NOMO-1 treated with dmso at 0.1 percent for 144 hours (cell line): ENCODE measurements around the gene PTPRN2.
A peak's percentile ranks its signal among the peaks of the same experiment; 100 is the strongest.
"Not testable (repeated sequence)": the region's sequence is repeated elsewhere in the genome, so short reads cannot be mapped to it uniquely, and the experiment has no call there.

Source experiments
- DNase-seq: peaks from one replicate; lab custom pipeline; 2025; ENCODE audit not compliant: unreplicated experiment; lab: John Stamatoyannopoulos, UW

Gene PTPRN2

DNA sequence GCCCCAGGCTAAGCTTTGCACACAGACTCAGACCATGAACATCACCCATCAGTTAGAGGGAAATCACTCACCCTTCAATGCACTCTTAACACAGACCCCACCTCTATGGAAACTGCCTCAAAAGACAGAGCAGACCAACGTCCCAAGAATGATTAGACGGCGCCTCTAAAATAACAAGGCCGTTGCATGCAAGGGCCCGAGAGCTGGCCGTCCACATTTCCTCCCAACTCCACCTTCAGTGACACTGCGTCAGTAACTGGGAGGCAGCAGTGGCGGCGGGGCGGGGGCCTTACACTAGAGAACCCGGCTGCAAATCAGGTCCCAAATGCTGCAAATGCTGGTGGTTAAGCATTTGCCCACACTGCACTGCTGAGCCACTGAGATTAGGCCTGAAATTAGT is 115.0 kb downstream of the PTPRN2 start:
- DNase-seq = no peak

DNA sequence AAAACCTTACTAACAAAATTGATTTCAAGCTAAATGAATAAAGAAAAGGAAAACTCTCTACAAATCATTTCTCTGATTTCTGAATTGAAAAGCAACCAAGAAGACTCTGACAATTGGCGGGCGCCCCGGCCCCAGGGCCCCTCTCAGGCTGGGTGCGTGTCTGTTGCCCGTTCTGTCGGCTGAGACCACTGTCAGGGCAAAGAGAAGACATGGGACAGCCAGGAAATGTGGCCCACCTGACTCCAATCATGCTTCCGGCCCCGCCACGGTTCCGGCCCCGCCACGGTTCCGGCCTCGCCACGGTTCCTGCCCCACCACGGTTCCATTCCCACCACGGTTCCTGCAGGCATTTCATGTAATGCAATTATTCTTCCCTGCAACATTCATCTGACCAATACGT is 115.9 kb downstream of the PTPRN2 start:
- no peak for DNase-seq

- peak; percentile 14 for DNase-seq
These were observed 117.3 kb downstream of the PTPRN2 start for GRCh38 chr7:158470336-158470735.

DNA sequence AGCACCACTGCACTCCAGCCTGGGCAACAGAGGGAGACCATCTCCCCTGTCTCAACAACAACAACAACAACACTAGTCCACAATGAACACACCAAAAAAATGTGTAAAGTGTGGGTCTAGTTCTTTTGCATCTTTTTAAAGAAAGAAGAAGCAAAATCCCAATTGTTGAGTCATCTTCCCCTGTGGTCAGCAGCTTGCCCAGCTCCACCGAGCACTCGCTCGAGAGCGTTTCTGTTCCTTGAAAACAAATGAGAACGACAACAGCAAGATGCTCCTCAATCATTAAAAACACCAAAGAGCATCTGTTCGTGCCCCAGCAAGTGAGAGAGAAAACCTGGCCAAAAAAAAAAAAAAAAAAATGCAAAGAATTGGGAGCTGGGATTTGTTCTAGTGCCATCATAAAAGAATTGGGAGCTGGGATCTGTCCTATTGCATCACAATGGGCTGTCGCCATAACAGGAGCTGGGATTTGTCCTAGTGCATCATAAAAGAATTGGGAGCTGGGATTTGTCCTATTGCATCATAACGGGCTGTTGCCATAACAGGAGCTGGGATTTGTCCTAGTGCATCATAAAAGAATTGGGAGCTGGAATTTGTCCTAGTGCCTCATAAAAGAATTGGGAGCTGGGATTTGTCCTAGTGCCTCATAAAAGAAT is 118.1 kb downstream of the PTPRN2 start:
- DNase-seq = no peak

DNA sequence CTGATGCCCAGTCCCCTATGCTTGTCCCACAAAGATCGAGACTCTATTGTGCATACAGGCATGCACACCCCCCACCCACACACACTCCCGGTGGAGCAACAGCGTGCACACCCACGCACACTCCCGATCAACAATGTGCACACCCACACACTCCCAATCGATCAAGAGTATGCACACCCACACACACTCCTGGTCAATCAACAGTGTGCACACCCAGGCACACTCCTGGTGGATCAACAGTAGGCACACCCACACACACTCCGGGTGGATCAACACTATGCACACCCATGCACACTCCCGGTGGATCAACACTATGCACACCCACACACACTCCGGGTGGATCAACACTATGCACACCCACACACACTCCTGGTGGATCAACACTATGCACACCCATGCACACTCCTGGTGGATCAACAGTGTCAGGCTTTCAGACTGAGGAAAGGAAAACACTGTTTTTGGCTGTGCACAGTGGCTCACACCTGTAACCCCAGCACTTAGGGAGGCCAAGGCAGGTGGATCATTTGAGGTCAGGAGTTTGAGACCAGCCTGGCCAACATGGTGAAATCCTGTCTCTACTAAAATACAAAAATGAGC is 118.8 kb downstream of the PTPRN2 start:
- no peak for DNase-seq

GRCh38 chr7:158468181-158468580 is 119.4 kb downstream of the PTPRN2 start:
- DNase-seq = no peak

DNA sequence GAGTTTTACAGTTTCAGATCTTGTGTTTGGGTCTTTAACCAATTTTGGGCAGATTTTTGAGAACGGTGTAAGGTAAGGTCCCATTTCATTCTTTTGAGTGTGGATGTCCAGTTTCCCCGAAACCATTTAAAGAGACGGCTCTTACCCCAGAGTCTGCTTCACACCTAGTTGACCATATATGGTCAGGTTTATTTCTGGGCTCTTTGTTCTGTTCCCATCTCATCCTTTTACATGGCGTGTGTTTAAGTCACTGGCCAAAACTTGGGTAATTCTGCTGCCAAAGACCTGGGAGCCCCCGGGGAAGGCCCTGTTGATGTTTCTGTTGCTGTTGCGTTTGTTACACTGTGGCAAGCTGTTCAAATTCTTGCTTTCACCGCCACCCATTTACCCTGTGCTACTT is 120.1 kb downstream of the PTPRN2 start:
- DNase-seq = no peak

DNA sequence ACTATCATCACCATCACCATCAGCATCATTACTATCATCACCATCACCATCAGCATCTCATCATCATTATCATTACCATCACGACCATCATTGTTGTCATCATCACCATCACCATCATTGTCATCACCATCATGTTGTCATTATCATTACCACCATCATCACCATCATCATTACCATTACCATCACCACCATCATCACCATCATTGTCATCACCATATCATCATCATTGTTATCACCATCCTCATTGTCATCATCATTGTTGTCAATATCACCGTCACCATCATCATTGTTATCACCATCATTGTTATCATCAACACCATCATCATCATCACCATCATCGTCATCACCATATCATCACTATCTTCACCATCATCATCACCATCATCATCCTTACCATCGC is 124.3 kb downstream of the PTPRN2 start:
- DNase-seq = no peak

- no peak for DNase-seq
These were observed 125.8 kb downstream of the PTPRN2 start for GRCh38 chr7:158461824-158462223.

DNA sequence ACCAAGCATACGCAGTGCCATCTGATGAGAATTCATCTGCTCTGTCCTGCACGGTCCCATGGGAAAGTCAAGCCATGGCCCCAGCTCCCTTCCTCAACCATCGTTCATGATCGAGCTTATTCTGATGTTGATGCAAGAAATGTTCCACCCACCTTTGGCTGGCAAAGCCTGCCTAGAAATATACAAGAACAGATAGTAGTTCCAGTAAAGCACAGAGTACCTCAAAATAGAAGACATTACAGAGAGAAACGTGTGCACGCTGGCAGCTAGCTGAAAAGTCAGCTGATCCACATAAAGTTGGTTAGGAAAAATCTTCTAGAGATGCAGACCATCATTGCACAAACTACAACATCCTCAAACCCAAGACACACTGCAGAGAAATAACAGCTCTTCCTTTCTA is 127.0 kb downstream of the PTPRN2 start:
- no peak for DNase-seq

- no peak for DNase-seq
These were observed 128.8 kb downstream of the PTPRN2 start for GRCh38 chr7:158458716-158459282.

DNA sequence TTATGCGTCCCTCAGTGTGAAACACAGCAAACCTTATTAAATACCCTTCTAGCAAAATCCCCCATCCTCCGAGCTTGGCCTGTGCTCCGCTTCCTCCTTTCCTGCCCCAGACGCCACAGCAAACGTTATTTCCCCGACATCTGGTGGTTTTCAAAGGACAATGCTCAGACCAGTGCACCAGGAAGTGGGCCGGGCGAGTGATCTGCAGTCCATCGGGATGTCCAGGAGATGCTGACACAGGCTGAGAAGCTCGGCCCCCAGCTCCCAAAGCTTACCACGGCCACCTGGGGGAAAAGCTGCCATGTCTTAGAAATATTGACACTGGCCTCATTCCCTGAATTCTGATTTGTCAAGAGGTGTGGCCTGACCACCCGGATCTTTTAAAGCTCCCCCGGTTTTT is 129.5 kb downstream of the PTPRN2 start:
- DNase-seq = no peak

- DNase-seq = not testable (repeated sequence)
These were observed 130.0 kb downstream of the PTPRN2 start for GRCh38 chr7:158457586-158457985.

DNA sequence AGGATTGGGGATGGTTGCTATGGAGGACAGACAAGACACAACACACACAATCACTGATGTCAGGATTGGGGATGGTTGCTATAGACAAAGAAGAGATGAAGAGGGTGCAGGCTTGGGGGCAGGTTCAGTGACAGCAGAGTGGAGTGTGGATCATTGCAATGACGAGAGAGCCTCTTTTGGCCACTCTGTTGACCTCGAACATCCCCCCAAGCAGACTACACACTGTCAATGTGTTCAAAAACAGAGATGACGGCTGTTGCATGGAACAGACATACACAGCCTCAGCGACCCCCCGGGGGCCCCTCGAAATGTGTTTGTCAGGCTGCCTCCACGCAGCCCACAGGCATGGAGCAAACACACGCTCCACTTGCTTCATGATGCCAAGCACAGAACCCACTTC is 133.0 kb downstream of the PTPRN2 start:
- DNase-seq = no peak

GRCh38 chr7:158453663-158454062 is 134.0 kb downstream of the PTPRN2 start:
- no peak for DNase-seq

DNA sequence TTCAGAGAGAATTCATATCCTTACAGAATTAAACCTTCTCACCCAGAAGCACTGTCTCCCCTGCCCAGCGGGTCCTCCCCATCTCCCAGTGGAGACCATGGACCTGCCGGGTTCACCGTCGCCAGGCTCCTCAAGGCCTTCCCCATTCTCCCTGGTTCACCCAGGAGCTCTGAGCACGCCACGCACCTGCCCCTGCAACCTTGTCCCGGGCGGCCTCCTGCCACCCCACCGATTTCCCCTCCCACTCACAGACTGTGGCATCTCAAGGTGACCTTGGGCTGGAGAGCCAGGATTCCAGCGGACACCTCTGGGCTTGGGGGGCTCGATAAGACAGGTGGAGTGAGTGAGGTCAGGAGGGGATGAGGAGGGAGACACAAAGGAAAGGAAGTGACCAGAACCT is 135.3 kb downstream of the PTPRN2 start:
- no peak for DNase-seq

DNA sequence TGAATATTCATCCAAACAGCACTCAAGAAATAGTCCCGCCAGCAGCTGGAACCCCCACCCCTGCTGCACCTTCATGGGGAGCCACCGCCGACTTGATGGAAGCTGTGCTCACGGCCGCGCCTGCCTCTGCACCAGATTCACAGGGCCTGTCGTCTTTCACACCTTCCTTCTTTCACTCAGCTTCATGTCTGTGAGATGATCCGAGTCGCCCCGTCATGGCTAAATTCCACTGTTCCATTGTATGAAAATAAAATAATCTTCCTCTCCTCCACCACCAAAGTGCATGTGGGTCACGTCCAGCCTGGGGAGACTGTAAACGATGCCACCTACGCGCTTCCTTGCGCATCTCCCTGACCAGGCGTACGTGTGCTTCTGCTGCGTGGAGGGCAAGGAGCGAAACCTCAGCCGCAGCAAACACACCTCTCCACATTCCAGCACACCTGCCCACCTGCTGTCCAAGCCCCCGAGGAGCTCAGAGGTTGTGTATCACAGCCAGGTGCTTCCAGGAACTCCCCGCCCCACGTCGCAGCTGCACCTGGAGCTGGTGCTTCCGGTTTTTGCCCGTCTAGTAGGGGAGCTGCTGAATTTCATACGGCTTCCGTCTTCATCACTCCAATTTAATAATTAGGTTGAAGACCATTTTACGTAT is 137.0 kb downstream of the PTPRN2 start:
- DNase-seq = no peak

- DNase-seq = no peak
These were observed 137.7 kb downstream of the PTPRN2 start for GRCh38 chr7:158449942-158450341.

DNA sequence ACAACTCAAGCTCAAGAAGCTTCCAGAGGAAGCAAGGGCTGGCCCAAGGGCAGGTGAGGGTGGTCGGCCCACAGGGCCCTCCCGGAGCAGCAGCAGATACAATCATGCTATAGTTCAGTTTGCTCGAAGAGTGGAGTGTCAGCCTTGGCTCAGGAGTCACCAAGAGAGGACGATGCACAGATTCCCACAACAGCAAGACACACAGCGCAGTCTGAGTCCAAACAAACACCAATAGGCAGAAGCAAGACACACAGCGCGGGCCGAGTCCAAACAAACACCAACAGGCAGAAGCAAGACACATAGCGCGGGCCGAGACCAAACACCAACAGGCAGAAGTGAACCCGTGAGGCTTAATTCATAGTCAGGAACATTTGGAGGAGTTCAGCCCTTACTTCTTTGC is 138.4 kb downstream of the PTPRN2 start:
- no peak for DNase-seq

DNA sequence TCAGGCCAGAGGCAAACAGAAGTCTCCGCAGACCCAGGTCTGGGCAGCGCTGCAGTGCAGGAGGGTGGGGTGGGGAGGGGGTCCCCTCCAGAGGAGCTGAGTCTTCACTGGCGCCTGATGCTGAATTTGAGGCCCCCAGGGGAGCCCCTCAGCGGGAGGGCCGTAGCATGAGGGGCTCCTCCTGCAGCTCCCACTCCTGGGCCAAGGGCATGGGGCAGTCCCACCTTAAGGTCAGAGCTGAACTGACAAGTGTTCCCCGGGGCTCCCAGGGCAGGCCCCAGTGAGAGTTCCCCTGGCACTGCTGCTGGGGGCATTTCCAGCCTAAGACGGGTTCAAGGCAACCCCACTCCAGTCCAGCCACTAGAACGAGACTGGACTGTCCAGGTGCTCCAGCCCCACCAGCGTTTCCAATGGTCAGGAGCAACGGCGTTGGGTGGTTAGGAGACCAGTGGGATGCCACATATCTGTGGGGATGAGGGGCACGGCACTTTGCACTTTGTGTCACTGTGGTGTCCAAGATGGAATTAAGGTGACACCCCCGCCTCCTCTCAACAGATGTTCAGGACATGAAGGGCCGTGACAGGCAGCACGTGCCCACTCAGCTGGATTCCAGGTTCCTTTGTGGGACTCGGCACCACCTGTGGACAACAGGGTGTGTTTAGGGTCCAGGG is 139.1 kb downstream of the PTPRN2 start:
- DNase-seq = no peak

- DNase-seq = no peak
These were observed 140.0 kb downstream of the PTPRN2 start for GRCh38 chr7:158447506-158448171.
